CD4-positive, alpha-beta T cell treated with Interleukin-17A for 4 hours (primary cell): Measurements from ENCODE around the gene KLRC1.
"Not testable (repeated sequence)": the region's sequence is repeated elsewhere in the genome, so short reads cannot be mapped to it uniquely, and the experiment has no call there.

Experiments used
- DNase-seq: peaks from one replicate; pipeline ENCODE4 v3.0.0-alpha.2; 2020; ENCODE audit warnings: mixed read lengths

The KLRC1 gene

GRCh38 chr12:10409392-10409791, 43.8 kb downstream of the KLRC1 start, which contains the start of gene KLRC4:
Gene KLRC4, minus strand, starts transcription at chr12:10409757. Its CDS starts 182 bp downstream, at chr12:10409575.
- DNase-seq, result no peak

GRCh38 chr12:10408842-10409241, 44.3 kb downstream of the KLRC1 start:
- DNase-seq, result no peak

DNA sequence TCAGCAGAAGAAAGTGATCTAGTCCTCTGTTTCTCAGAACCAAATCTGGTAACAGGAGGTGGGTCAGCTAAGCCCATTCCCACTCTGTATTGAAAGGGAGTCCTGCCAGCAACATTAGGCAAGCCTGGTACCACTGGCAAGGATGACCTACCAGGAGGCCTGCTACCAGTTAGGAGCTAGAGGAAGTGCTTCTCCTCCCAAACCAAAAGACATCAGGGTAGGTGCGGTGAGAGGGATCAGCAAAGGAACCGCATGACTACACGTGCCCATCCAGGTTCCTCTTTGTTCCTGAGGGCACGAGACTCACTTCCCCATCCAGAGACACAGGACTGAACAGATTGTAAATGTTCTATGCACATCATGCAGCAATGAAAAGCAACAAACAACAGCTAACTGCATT, 46.5 kb downstream of the KLRC1 start:
- no peak for DNase-seq

- no peak for DNase-seq
These were observed 47.9 kb downstream of the KLRC1 start for GRCh38 chr12:10405294-10405693.

DNA sequence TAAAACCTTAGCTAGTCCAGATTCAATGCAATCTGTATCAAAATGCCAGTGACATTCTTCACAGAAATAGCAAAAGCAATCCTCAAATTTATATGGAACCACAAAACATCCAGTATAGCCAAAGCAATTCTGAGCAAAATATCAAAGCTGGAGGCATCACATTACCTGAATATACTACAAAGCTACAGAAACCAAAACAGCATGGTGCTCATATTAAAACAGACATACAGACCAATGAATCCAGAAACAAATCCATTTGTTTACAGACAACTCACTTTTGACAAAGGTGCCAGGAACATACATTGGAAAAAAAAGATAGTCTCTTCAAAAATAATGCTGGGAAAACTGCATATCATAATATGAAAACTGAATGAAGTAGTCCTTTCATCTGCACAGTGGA, 48.4 kb downstream of the KLRC1 start:
- DNase-seq, result no peak

- DNase-seq, result no peak
These were observed 52.3 kb downstream of the KLRC1 start for GRCh38 chr12:10400829-10401228.

GRCh38 chr12:10398168-10398567, 55.0 kb downstream of the KLRC1 start:
- no peak for DNase-seq

GRCh38 chr12:10397296-10397695, 55.9 kb downstream of the KLRC1 start:
- no peak for DNase-seq

- DNase-seq, result not testable (repeated sequence)
These were observed 57.0 kb downstream of the KLRC1 start for GRCh38 chr12:10396176-10396575.
